Daoy (cell line): Measurements from ENCODE around the gene SHTN1. TPM values are rescaled to one million over a fixed set of nuclear protein-coding genes. Genes with fewer than 3 reads are reported as not detected.

Experiments
- DNase-seq: peaks from one replicate; pipeline ENCODE4 v3.0.0-alpha.2; 2015; ENCODE audit warnings: low read depth
- total RNA-seq: library from RNA; depleted of rRNA; stranded (reverse); fragments of >200 nt; shearing (Covaris generic); gene quantifications from 2 replicates; pipeline ENCODE4 v1.2.3, GENCODE V29; 2014

SHTN1 gene
- total RNA-seq, 1 experiment from 2014 or later, result 4.6 TPM

GRCh38 chr10:116870949-116871348 is 134.0 kb downstream of the SHTN1 start:
- DNase-seq, result no peak

- DNase-seq, result no peak
Observed at GRCh38 chr10:116868722-116869121, 136.3 kb downstream of the SHTN1 start.

GRCh38 chr10:116868198-116868676 is 136.8 kb downstream of the SHTN1 start:
- no peak for DNase-seq

GRCh38 chr10:116866987-116867595 is 137.9 kb downstream of the SHTN1 start:
- DNase-seq, result no peak

- no peak for DNase-seq
Observed at GRCh38 chr10:116866066-116866465, 138.9 kb downstream of the SHTN1 start.

- no peak for DNase-seq
Observed at GRCh38 chr10:116864436-116864835, 140.6 kb downstream of the SHTN1 start.

GRCh38 chr10:116861796-116862195 is 143.2 kb downstream of the SHTN1 start:
- no peak for DNase-seq

- DNase-seq, result no peak
Observed at GRCh38 chr10:116857156-116857555, 147.8 kb downstream of the SHTN1 start.

GRCh38 chr10:116853701-116854100 is 151.3 kb downstream of the SHTN1 start:
- DNase-seq, result no peak

- no peak for DNase-seq
Observed at GRCh38 chr10:116853287-116853686, 151.7 kb downstream of the SHTN1 start.

- no peak for DNase-seq
Observed at GRCh38 chr10:116852246-116852645, 152.7 kb downstream of the SHTN1 start.

- no peak for DNase-seq
Observed at GRCh38 chr10:116850058-116850611, 154.9 kb downstream of the SHTN1 start.

- DNase-seq, result peak; percentile 85
Observed at GRCh38 chr10:116849248-116850057, 155.5 kb downstream of the SHTN1 start, which contains the start of gene ENO4. TSS of gene ENO4 (plus strand) at chr10:116849499. CDS start at chr10:116849567, 68 bp downstream.

GRCh38 chr10:116848944-116849247 is 156.1 kb downstream of the SHTN1 start:
- no peak for DNase-seq

GRCh38 chr10:116848032-116848943 is 156.7 kb downstream of the SHTN1 start:
- DNase-seq, result peak; percentile 52

GRCh38 chr10:116845823-116846222 is 159.2 kb downstream of the SHTN1 start:
- no peak for DNase-seq

GRCh38 chr10:116840389-116841075 is 164.5 kb downstream of the SHTN1 start:
- DNase-seq, result no peak

GRCh38 chr10:116838143-116838725 is 166.8 kb downstream of the SHTN1 start:
- DNase-seq, result no peak

GRCh38 chr10:116836902-116837523 is 168.0 kb downstream of the SHTN1 start:
- DNase-seq, result no peak

GRCh38 chr10:116836083-116836482 is 168.9 kb downstream of the SHTN1 start:
- DNase-seq, result no peak
